Measurements from ENCODE around the gene TMEM235. TPM values are rescaled to one million over a fixed set of nuclear protein-coding genes. Genes with fewer than 3 reads are reported as not detected.

Gene TMEM235
- total RNA-seq (2022) (not detected in 2 replicates), Bru-seq, nascent RNA (not detected), BruChase-seq, experiment 1, labeled RNA remaining after a 6-hour chase (not detected), BruChase-seq, experiment 2, labeled RNA remaining after a 2-hour chase (not detected)
- long read RNA-seq, result 0 reads

GRCh38 chr17:78230996-78231935, at the start of gene TMEM235:
Gene TMEM235, plus strand, starts transcription at chr17:78231631. Its CDS starts 393 bp downstream, at chr17:78232024.
- peaks cover 14% of the 10 kb centered on the region for H3K27me3 Mint-ChIP-seq (ENCODE audit: insufficient read depth, unreplicated experiment)
- DNase-seq (ENCODE audit: unreplicated experiment), result no peak
- ChIA-PET CTCF (no interaction called here), POLR2A (no interaction called here)
- TF ChIP-seq CTCF (IDR thresholded peaks at IDR 0.05; ENCODE audit: unreplicated experiment), result no peak
- intact Hi-C loops (cut with micrococcal nuclease), result no loop called here
- H3K27ac Mint-ChIP-seq (ENCODE audit: low read depth, unreplicated experiment), result no peak within 1 kb of the TSS
- no peaks in the 10 kb centered on the region for H3K4me1 Mint-ChIP-seq (ENCODE audit: insufficient read depth, unreplicated experiment)
- H3K4me3 Mint-ChIP-seq (ENCODE audit: unreplicated experiment), result no peak within 1 kb of the TSS
- no TSS peak for BruUV-seq (replicated peaks)
- no peaks in the 10 kb centered on the region for H3K36me3 Mint-ChIP-seq (ENCODE audit: insufficient read depth, unreplicated experiment)
- H3K9me3 Mint-ChIP-seq (ENCODE audit: unreplicated experiment), result no peaks in the 10 kb centered on the region

GRCh38 chr17:78182504-78182903, 48.9 kb upstream of the TMEM235 start:
- ChIA-PET CTCF (interaction anchor here (0.6 to 1.4 kb wide), 4 partner anchors 33 to 127 kb away, joined by 3 to 10 read pairs (median 4); no protein-coding TSS in a partner anchor), POLR2A (interaction anchor here (0.6 kb wide), 1 partner anchor 33 kb away, joined by 4 read pairs; no protein-coding TSS in a partner anchor)
- Mint-ChIP-seq H3K9me3 (ENCODE audit: unreplicated experiment) (no peaks in the 10 kb centered on the region), H3K36me3 (ENCODE audit: insufficient read depth, unreplicated experiment) (peaks cover 16% of the 10 kb centered on the region), H3K4me1 (ENCODE audit: insufficient read depth, unreplicated experiment) (peaks cover 18% of the 10 kb centered on the region), H3K27me3 (ENCODE audit: insufficient read depth, unreplicated experiment) (no peaks in the 10 kb centered on the region), H3K4me3 (ENCODE audit: unreplicated experiment) (no peak overlapping the region), H3K27ac (ENCODE audit: low read depth, unreplicated experiment) (no peak overlapping the region)
- TF ChIP-seq CTCF (IDR thresholded peaks at IDR 0.05; ENCODE audit: unreplicated experiment), result no peak
- intact Hi-C loops (cut with micrococcal nuclease), result no loop called here
- no peak for DNase-seq (ENCODE audit: unreplicated experiment)
- no TSS peak for BruUV-seq (replicated peaks)

DNA sequence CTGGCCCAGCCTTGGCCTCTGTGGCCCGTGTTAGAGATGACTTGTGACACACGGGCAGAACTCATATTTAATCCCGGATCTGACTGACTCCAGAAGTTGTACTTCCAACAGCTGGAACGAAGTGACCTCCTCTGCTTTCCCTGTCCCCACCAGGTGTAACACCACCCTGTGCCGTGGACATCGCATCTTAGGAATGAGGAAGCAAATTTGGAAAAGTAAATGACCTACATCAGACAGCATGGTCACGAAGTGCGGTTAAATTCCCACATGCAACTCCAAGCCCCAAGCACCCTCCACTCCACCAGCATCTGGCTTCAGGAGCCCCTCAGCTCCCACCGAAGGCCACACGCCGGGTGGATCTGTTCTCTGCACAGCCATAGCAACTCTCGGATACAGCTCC, 47.5 kb upstream of the TMEM235 start:
- DNase-seq (ENCODE audit: unreplicated experiment), result no peak
- no peaks in the 10 kb centered on the region for H3K27me3 Mint-ChIP-seq (ENCODE audit: insufficient read depth, unreplicated experiment)
- ChIA-PET CTCF (interaction anchor here (1.0 to 1.4 kb wide), 2 partner anchors 72 to 166 kb away, joined by 3 to 10 read pairs; no protein-coding TSS in a partner anchor), POLR2A (no interaction called here)
- peaks cover 18% of the 10 kb centered on the region for H3K4me1 Mint-ChIP-seq (ENCODE audit: insufficient read depth, unreplicated experiment)
- intact Hi-C loops (cut with micrococcal nuclease), result no loop called here
- peaks cover 16% of the 10 kb centered on the region for H3K36me3 Mint-ChIP-seq (ENCODE audit: insufficient read depth, unreplicated experiment)
- no peak overlapping the region for H3K27ac Mint-ChIP-seq (ENCODE audit: low read depth, unreplicated experiment)
- BruUV-seq (replicated peaks), result no TSS peak
- H3K4me3 Mint-ChIP-seq (ENCODE audit: unreplicated experiment), result no peak overlapping the region
- H3K9me3 Mint-ChIP-seq (ENCODE audit: unreplicated experiment), result no peaks in the 10 kb centered on the region
- no peak for TF ChIP-seq CTCF (IDR thresholded peaks at IDR 0.05; ENCODE audit: unreplicated experiment)

DNA sequence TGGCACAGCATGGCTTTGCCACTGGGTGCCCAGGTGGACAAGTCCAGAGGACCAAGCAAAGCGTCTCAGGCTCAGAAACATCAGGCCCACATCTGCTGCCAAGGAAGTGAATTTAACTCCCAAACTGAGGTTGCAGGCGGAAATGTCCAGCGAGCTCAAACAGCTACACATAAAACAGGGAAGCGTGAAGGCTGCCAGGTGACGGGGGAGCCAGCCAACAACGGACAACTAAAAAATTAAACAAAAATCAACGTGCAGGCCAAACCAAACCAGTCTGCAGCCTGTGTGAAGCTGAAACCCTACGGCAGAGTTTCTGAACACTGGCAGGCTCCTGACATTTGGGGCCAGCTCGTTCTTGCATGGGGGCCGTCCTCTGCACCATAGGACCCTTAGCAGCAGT, 47.1 kb upstream of the TMEM235 start:
- H3K27me3 Mint-ChIP-seq (ENCODE audit: insufficient read depth, unreplicated experiment), result no peaks in the 10 kb centered on the region
- no peaks in the 10 kb centered on the region for H3K9me3 Mint-ChIP-seq (ENCODE audit: unreplicated experiment)
- intact Hi-C loops (cut with micrococcal nuclease), result no loop called here
- H3K36me3 Mint-ChIP-seq (ENCODE audit: insufficient read depth, unreplicated experiment), result peaks cover 16% of the 10 kb centered on the region
- ChIA-PET CTCF (interaction anchor here (1.0 kb wide), 1 partner anchor 166 kb away, joined by 3 read pairs; no protein-coding TSS in a partner anchor), POLR2A (no interaction called here)
- no peak overlapping the region for H3K27ac Mint-ChIP-seq (ENCODE audit: low read depth, unreplicated experiment)
- no peak for DNase-seq (ENCODE audit: unreplicated experiment)
- BruUV-seq (replicated peaks), result no TSS peak
- peaks cover 15% of the 10 kb centered on the region for H3K4me1 Mint-ChIP-seq (ENCODE audit: insufficient read depth, unreplicated experiment)
- no peak overlapping the region for H3K4me3 Mint-ChIP-seq (ENCODE audit: unreplicated experiment)
- no peak for TF ChIP-seq CTCF (IDR thresholded peaks at IDR 0.05; ENCODE audit: unreplicated experiment)
